Endothelial cell of umbilical vein (primary cell): ENCODE results near the gene STYX. TPM values are rescaled to one million over a fixed set of nuclear protein-coding genes. Genes with fewer than 3 reads are reported as not detected.

Experiments
- BruUV-seq: library from RNA; stranded (reverse); fragments of 400-500 nt; replicated peaks from 2 replicates; lab custom pipeline; 2021; lab: Mats Ljungman, UMichigan
- CTCF ChIA-PET: fragments of 300-600, 350-600 bp; sonication (Branson Sonifier 250); formaldehyde crosslinking; loops from one replicate; lab custom pipeline; 2021; ENCODE audit warnings: antibody characterized with exemption, inconsistent platforms; lab: Charles Lee
- POLR2A ChIA-PET: fragments of 300-600, 350-600 bp; sonication (Branson Sonifier 250); formaldehyde crosslinking; loops from one replicate; lab custom pipeline; 2021; ENCODE audit warnings: antibody characterized with exemption, inconsistent platforms; lab: Charles Lee
- DNase-seq: peaks from one replicate; pipeline ENCODE4 v3.0.0-alpha.2; 2011; ENCODE audit warnings: low read depth, low spot score
- FAIRE-seq: peaks from 2 replicates; lab custom pipeline; 2011; peaks lifted over from hg19 to GRCh38; lab: Jason Lieb, UNC
- H2AFZ ChIP-seq: 2 replicates; pipeline ENCODE4 v1.6.0; 2012; ENCODE audit warnings: low read depth, low read length, control low read depth, inconsistent platforms
- H3K27ac ChIP-seq: 2 replicates; pipeline ENCODE4 v1.5.1; 2011; ENCODE audit warnings: low read depth, mild to moderate bottlenecking, control low read depth, low read length, moderate library complexity; ENCODE audit not compliant: insufficient read depth
- H3K27me3 ChIP-seq, 2 experiments: 2 replicates each; pipeline versions ENCODE4 v1.6.0 to v1.6.1; 2011; ENCODE audit warnings: low read length in 2 of 2, mixed read lengths in 1 of 2; ENCODE audit not compliant: control insufficient read depth in 2 of 2, insufficient read depth in 2 of 2
- H3K36me3 ChIP-seq, 2 experiments: 2 replicates in 1 of 2; 3 replicates in 1 of 2; pipeline ENCODE4 v1.5.1; 2011; ENCODE audit warnings: low read length in 2 of 2, mild to moderate bottlenecking in 1 of 2, moderate library complexity in 1 of 2; ENCODE audit not compliant: control insufficient read depth in 2 of 2, insufficient read depth in 2 of 2; ENCODE audit errors: extremely low read depth in 1 of 2
- H3K4me1 ChIP-seq: 3 replicates; pipeline ENCODE4 v1.5.1; 2011; ENCODE audit warnings: mild to moderate bottlenecking, low read length; ENCODE audit not compliant: control insufficient read depth, insufficient read depth; ENCODE audit errors: extremely low read depth
- H3K4me2 ChIP-seq: 2 replicates; pipeline ENCODE4 v1.6.1; 2011; ENCODE audit warnings: low read length, control low read depth, mixed read lengths; ENCODE audit not compliant: insufficient read depth
- H3K4me3 ChIP-seq, 3 experiments: fragments of 200-600 bp in 1 of 3; sonication (generic), shearing (Covaris generic) in 1 of 3; replicated peaks in 1 of 3; 2 replicates each; pipeline ENCODE4 v1.5.1; 2011 to 2016; ENCODE audit warnings: control low read depth in 3 of 3, low read length in 3 of 3, mild to moderate bottlenecking in 2 of 3, inconsistent platforms in 1 of 3, low read depth in 1 of 3, moderate library complexity in 1 of 3; ENCODE audit not compliant: insufficient read depth in 1 of 3
- H3K79me2 ChIP-seq: 2 replicates; pipeline ENCODE4 v1.6.0; 2012; ENCODE audit warnings: low read length, inconsistent platforms; ENCODE audit not compliant: control insufficient read depth, insufficient read depth
- H3K9ac ChIP-seq: replicated peaks from 2 replicates; pipeline ENCODE3; 2011; ENCODE audit warnings: low read length, control low read depth; ENCODE audit not compliant: insufficient read depth; ENCODE audit errors: extremely low read depth
- H3K9me1 ChIP-seq: replicated peaks from 3 replicates; pipeline ENCODE4 v1.6.0; 2011; ENCODE audit warnings: mild to moderate bottlenecking, low read length; ENCODE audit not compliant: control insufficient read depth, insufficient read depth; ENCODE audit errors: extremely low read depth
- H3K9me3 ChIP-seq: replicated peaks from 2 replicates; pipeline ENCODE4 v1.5.1; 2012; ENCODE audit warnings: low read length, inconsistent platforms; ENCODE audit not compliant: control insufficient read depth, insufficient read depth
- H4K20me1 ChIP-seq: replicated peaks from 2 replicates; pipeline ENCODE3; 2011; ENCODE audit warnings: mild to moderate bottlenecking, low read length; ENCODE audit not compliant: control insufficient read depth, insufficient read depth; ENCODE audit errors: extremely low read depth
- CTCF ChIP-seq, 2 donors: IDR thresholded peaks; 1 replicate in 1 of 2; 2 replicates in 1 of 2; pipeline ENCODE4 v1.5.1; 2011; ENCODE audit warnings: low read length in 2 of 2, mild to moderate bottlenecking in 2 of 2, moderate library complexity in 2 of 2, control low read depth in 1 of 2, inconsistent platforms in 1 of 2, low read depth in 1 of 2; ENCODE audit not compliant: insufficient read depth in 1 of 2; ENCODE audit errors: extremely low read depth in 1 of 2
- EZH2 ChIP-seq: IDR thresholded peaks from 2 replicates; pipeline ENCODE4 v1.6.1; 2012; ENCODE audit warnings: borderline replicate concordance, low read depth, mild to moderate bottlenecking, moderate library complexity, low read length, inconsistent platforms; ENCODE audit not compliant: severe bottlenecking
- FOS ChIP-seq: IDR thresholded peaks from 2 replicates; pipeline ENCODE4 v1.6.1; 2011; ENCODE audit warnings: mild to moderate bottlenecking, low read length, moderate library complexity, borderline replicate concordance; ENCODE audit not compliant: insufficient read depth
- GATA2 ChIP-seq: IDR thresholded peaks from 2 replicates; pipeline ENCODE4 v1.7.0; 2011; ENCODE audit warnings: low read depth, mild to moderate bottlenecking, moderate library complexity, mixed read lengths, low read length; ENCODE audit not compliant: insufficient read length, insufficient read depth
- JUN ChIP-seq: IDR thresholded peaks from 2 replicates; pipeline ENCODE4 v1.6.1; 2011; ENCODE audit warnings: borderline replicate concordance, low read depth; ENCODE audit not compliant: insufficient read length, insufficient read depth
- MYC ChIP-seq: IDR thresholded peaks from one replicate; pipeline ENCODE4 v1.6.1; 2011; ENCODE audit warnings: mild to moderate bottlenecking, low read depth, low read length
- POLR2A ChIP-seq: IDR thresholded peaks from 2 replicates; pipeline ENCODE4 v1.6.1; 2012; ENCODE audit warnings: low read depth, mild to moderate bottlenecking, control low read depth, low read length
- POLR2AphosphoS5 ChIP-seq: IDR thresholded peaks from 2 replicates; pipeline ENCODE4 v1.6.1; 2012; ENCODE audit warnings: low read depth, mild to moderate bottlenecking, control low read depth, low read length, moderate library complexity; ENCODE audit not compliant: insufficient read depth
- dilution Hi-C: fragments of 300-500 bp; cut with MboI; formaldehyde crosslinking; loops from one replicate; pipeline ENCODE4 v1.15.0; 2019; ENCODE audit warnings: low sequenced_read_pairs; ENCODE audit not compliant: extremely low pct_ligation_motif_present
- intact Hi-C: fragments of 100-400 bp; cut with micrococcal nuclease; formaldehyde crosslinking; loops from one replicate; pipeline ENCODE4 v1.10.0; 2022
- polyA plus RNA-seq, 4 experiments: library from polyadenylated mRNA; depleted of rRNA in 3 of 4; stranded (reverse) in 3 of 4; unstranded in 1 of 4; fragments of >200 nt; gene quantifications; 2 replicates each; pipeline versions ENCODE4 v1.2.1 to v1.2.3, GENCODE V29; 2011 to 2012; ENCODE audit warnings: missing spikeins in 1 of 4
- total RNA-seq: library from RNA; stranded (reverse); gene quantifications from 2 replicates; pipeline ENCODE4 v1.2.3, GENCODE V29; 2021
- TF ChIP-seq, protein P1 (sequence below): IDR thresholded peaks from 2 replicates; pipeline ENCODE4 v1.6.1; 2011; ENCODE audit not compliant: insufficient read depth, insufficient read length

Gene STYX
- total and polyA plus RNA-seq, 2 donors (not counting 3 experiments of a cell fraction or from before 2014, with no cell fraction given) = 6.2 to 21.3 TPM

DNA sequence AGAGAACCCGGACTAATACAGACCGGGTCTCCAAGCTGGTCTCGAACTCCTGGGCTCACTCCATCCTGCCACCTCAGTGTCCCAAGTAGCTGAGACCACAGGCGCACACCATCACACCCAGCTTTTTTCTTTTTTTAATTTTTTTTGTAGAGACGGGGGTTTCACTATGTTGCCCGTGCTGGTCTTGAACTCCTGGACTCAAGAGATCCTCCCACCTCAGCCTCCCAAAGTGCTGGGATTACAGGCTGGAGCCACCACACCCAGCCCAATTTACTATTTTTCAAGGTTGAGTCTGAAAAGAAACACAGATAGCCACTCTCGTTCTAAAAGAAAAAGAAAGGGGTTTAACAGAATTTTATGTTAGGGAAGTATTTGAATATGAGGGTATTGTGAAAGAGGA is 36.4 kb upstream of the STYX start:
- Histone ChIP-seq H4K20me1 (peaks cover 3% of the 10 kb centered on the region), H2AFZ (no peak overlapping the region), H3K79me2 (peaks cover 64% of the 10 kb centered on the region), H3K9me3 (no peaks in the 10 kb centered on the region), H3K9me1 (no peaks in the 10 kb centered on the region), H3K27ac (no peak overlapping the region), H3K9ac (no peak overlapping the region), H3K27me3 (no peaks in the 10 kb centered on the region), H3K4me1 (peaks cover 8% of the 10 kb centered on the region), H3K4me2 (no peak overlapping the region), H3K4me3 (no peak overlapping the region), H3K36me3 (no peaks in the 10 kb centered on the region)
- ChIA-PET POLR2A (no interaction called here), CTCF (no interaction called here)
- dilution Hi-C loops = no loop called here
- intact Hi-C loops = no loop called here
- no TSS peak for BruUV-seq
- no peak for TF ChIP-seq JUN
- no peak for TF ChIP-seq CTCF (IDR thresholded peaks at IDR 0.05; ENCODE audit: extremely low read depth in 1 of 2, insufficient read depth in 1 of 2, low read depth in 1 of 2, low read length in 2 of 2)
- TF ChIP-seq EZH2 = no peak
- no peak for TF ChIP-seq FOS
- TF ChIP-seq, protein P1, sequence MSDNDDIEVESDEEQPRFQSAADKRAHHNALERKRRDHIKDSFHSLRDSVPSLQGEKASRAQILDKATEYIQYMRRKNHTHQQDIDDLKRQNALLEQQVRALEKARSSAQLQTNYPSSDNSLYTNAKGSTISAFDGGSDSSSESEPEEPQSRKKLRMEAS = no peak
- no peak for TF ChIP-seq GATA2
- TF ChIP-seq POLR2AphosphoS5 = no peak
- TF ChIP-seq POLR2A = no peak
- no peak for TF ChIP-seq MYC
- DNase-seq = no peak
- no peak for FAIRE-seq
